K562 (cell line): Measurements from ENCODE around the gene RIPOR2.

Experiments
- ARHGAP35 ChIP-seq: fragments of 450-650 bp; IDR thresholded peaks from 2 replicates; pipeline ENCODE4 v1.6.1; 2018; ENCODE audit not compliant: partially characterized antibody
- HMG20B ChIP-seq: fragments of 250-450 bp; sonication (Bioruptor Pico); IDR thresholded peaks from 2 replicates; pipeline ENCODE4 v1.5.0; 2021; ENCODE audit warnings: mild to moderate bottlenecking
- MYNN ChIP-seq, 2 experiments: sonication (generic); formaldehyde crosslinking in 1 of 2; IDR thresholded peaks; 2 replicates each; pipeline versions ENCODE4 v1.5.0 to v1.6.1; 2016 to 2020; ENCODE audit warnings: antibody characterized with exemption in 1 of 2, missing genetic modification reagents in 1 of 2
- RUNX1 ChIP-seq: sonication (generic); IDR thresholded peaks from 2 replicates; pipeline ENCODE4 v1.6.1; 2016; ENCODE audit warnings: antibody characterized with exemption, low read depth
- STAG1 ChIP-seq: sonication (generic); formaldehyde crosslinking; IDR thresholded peaks from 2 replicates; pipeline ENCODE4 v1.5.0; 2020; ENCODE audit warnings: missing genetic modification reagents, borderline replicate concordance
- ZBTB7A ChIP-seq: IDR thresholded peaks from 2 replicates; pipeline ENCODE4 v1.6.1; 2011; ENCODE audit warnings: low read depth, mild to moderate bottlenecking, low read length, moderate library complexity, borderline replicate concordance; ENCODE audit not compliant: control insufficient read depth
- TF ChIP-seq, protein P1 (sequence below), 2 experiments: IDR thresholded peaks; 2 replicates each; pipeline ENCODE4 v1.6.1; 2012; ENCODE audit warnings: improper control_type of control experiment in 2 of 2, low read depth in 2 of 2, low read length in 2 of 2, borderline replicate concordance in 1 of 2

DNA sequence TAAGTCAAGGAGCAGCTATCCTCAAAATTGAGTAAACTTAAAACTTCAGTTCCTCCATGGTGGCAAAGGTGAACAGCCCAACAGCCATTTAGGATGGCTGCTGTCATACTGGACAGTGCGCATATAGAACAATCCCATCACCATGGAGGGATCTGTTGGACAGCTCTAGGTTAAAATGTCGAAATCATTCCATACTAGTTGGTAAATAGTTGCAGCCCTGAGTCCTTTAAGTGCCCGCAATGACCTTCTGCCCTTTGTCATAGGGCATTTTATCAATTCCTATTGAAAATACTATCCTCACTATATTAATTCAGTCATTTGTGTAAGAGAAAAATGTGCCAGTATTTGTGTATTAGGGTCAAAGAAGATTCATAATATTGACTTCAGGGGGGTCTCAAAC is 128.2 kb downstream of the RIPOR2 start:
- TF ChIP-seq STAG1 (CRISPR knock-in tag) = no peak
- no peak for TF ChIP-seq RUNX1
- no peak for TF ChIP-seq ZBTB7A
- TF ChIP-seq ARHGAP35 = no peak
- TF ChIP-seq MYNN (IDR thresholded peaks at IDR 0.05) = no peak
- TF ChIP-seq MYNN (CRISPR knock-in tag; IDR thresholded peaks at IDR 0.05) = no peak
- TF ChIP-seq, protein P1, sequence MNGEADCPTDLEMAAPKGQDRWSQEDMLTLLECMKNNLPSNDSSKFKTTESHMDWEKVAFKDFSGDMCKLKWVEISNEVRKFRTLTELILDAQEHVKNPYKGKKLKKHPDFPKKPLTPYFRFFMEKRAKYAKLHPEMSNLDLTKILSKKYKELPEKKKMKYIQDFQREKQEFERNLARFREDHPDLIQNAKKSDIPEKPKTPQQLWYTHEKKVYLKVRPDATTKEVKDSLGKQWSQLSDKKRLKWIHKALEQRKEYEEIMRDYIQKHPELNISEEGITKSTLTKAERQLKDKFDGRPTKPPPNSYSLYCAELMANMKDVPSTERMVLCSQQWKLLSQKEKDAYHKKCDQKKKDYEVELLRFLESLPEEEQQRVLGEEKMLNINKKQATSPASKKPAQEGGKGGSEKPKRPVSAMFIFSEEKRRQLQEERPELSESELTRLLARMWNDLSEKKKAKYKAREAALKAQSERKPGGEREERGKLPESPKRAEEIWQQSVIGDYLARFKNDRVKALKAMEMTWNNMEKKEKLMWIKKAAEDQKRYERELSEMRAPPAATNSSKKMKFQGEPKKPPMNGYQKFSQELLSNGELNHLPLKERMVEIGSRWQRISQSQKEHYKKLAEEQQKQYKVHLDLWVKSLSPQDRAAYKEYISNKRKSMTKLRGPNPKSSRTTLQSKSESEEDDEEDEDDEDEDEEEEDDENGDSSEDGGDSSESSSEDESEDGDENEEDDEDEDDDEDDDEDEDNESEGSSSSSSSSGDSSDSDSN (IDR thresholded peaks at IDR 0.05; ENCODE audit: borderline replicate concordance in 1 of 2, low read depth in 2 of 2, low read length in 2 of 2) = no peak
- no peak for TF ChIP-seq HMG20B (CRISPR knock-in tag)
